IMR-90 (cell line): ENCODE results near the gene TTC7B. TPM values are rescaled to one million over a fixed set of nuclear protein-coding genes. Genes with fewer than 3 reads are reported as not detected.

Source experiments
- ATAC-seq: fragments of 200-7000 bp; cut with Tn5 transposase; 2 replicates; pipeline ENCODE4 v1.9.1; 2020; ENCODE audit warnings: low read depth, mild to moderate bottlenecking, moderate library complexity
- BruUV-seq: library from RNA; stranded (reverse); fragments of 400-500 nt; replicated peaks from 2 replicates; lab custom pipeline; 2021; lab: Mats Ljungman, UMichigan
- CTCF ChIA-PET: fragments of 300-600 bp; formaldehyde crosslinking; extraction: SDS; loops from one replicate; lab custom pipeline; 2021; ENCODE audit warnings: antibody characterized with exemption; lab: Yijun Ruan, JAX
- POLR2A ChIA-PET: fragments of 300-600 bp; sonication (Branson Sonifier 250); formaldehyde crosslinking; loops from one replicate; lab custom pipeline; 2022; ENCODE audit warnings: antibody characterized with exemption; ENCODE audit not compliant: unreplicated experiment; lab: Charles Lee
- DNase-seq: peaks from one replicate; pipeline ENCODE4 v3.0.0; 2013
- H2AFZ ChIP-seq: replicated peaks from 2 replicates; pipeline ENCODE3; 2013; ENCODE audit warnings: low read length, mild to moderate bottlenecking; ENCODE audit not compliant: poor library complexity
- H2AK5ac ChIP-seq: 2 replicates; pipeline ENCODE4 v1.6.1; 2013; ENCODE audit warnings: low read depth, low read length, inconsistent platforms
- H2AK9ac ChIP-seq: replicated peaks from 2 replicates; pipeline ENCODE3; 2013; ENCODE audit warnings: mild to moderate bottlenecking, low read depth, low read length, moderate library complexity; ENCODE audit not compliant: poor library complexity
- H2BK120ac ChIP-seq: 2 replicates; pipeline ENCODE4 v1.6.1; 2013; ENCODE audit warnings: low read depth, low read length, inconsistent platforms
- H2BK15ac ChIP-seq: 3 replicates; pipeline ENCODE4 v1.6.1; 2013; ENCODE audit warnings: low read depth, low read length, inconsistent platforms
- H2BK20ac ChIP-seq: 2 replicates; pipeline ENCODE4 v1.6.1; 2013; ENCODE audit warnings: low read depth, mild to moderate bottlenecking, inconsistent platforms, low read length, moderate library complexity
- H2BK5ac ChIP-seq: 2 replicates; pipeline ENCODE4 v1.6.1; 2013; ENCODE audit warnings: mild to moderate bottlenecking, low read depth, low read length, inconsistent platforms; ENCODE audit not compliant: poor library complexity, severe bottlenecking
- H3K14ac ChIP-seq: replicated peaks from 2 replicates; pipeline ENCODE4 v1.6.1; 2013; ENCODE audit warnings: low read depth, low read length, inconsistent platforms
- H3K18ac ChIP-seq: 2 replicates; pipeline ENCODE4 v1.6.1; 2013; ENCODE audit warnings: low read depth, low read length, control low read depth
- H3K23ac ChIP-seq: 2 replicates; pipeline ENCODE4 v1.6.1; 2013; ENCODE audit warnings: low read depth, low read length, inconsistent platforms
- H3K27ac ChIP-seq: 2 replicates; pipeline ENCODE4 v1.5.1; 2013; ENCODE audit warnings: mild to moderate bottlenecking, control low read depth, low read length; ENCODE audit not compliant: insufficient read depth
- H3K27me3 ChIP-seq: 2 replicates; pipeline ENCODE4 v1.6.1; 2013; ENCODE audit warnings: low read length; ENCODE audit not compliant: control insufficient read depth, insufficient read depth
- H3K36me3 ChIP-seq: 2 replicates; pipeline ENCODE4 v1.6.1; 2013; ENCODE audit warnings: low read length, mixed read lengths; ENCODE audit not compliant: control insufficient read depth, insufficient read depth
- H3K4ac ChIP-seq: 2 replicates; pipeline ENCODE4 v1.6.1; 2013; ENCODE audit warnings: low read depth, low read length, inconsistent platforms
- H3K4me1 ChIP-seq: 2 replicates; pipeline ENCODE4 v1.6.1; 2013; ENCODE audit warnings: low read length, mixed read lengths; ENCODE audit not compliant: control insufficient read depth, insufficient read depth
- H3K4me2 ChIP-seq: 2 replicates; pipeline ENCODE4 v1.6.1; 2013; ENCODE audit warnings: low read depth, mild to moderate bottlenecking, control low read depth, low read length, moderate library complexity
- H3K4me3 ChIP-seq: 2 replicates; pipeline ENCODE4 v1.5.1; 2013; ENCODE audit warnings: low read depth, mild to moderate bottlenecking, control low read depth, low read length, moderate library complexity; ENCODE audit not compliant: insufficient read depth
- H3K56ac ChIP-seq: 2 replicates; pipeline ENCODE4 v1.6.1; 2013; ENCODE audit warnings: low read length, inconsistent platforms; ENCODE audit not compliant: insufficient read depth; ENCODE audit errors: extremely low read depth
- H3K79me1 ChIP-seq, 2 experiments: 2 replicates each; pipeline ENCODE4 v1.6.1; 2013; ENCODE audit warnings: low read length in 2 of 2, inconsistent platforms in 1 of 2, low read depth in 1 of 2
- H3K9ac ChIP-seq: 2 replicates; pipeline ENCODE4 v1.6.1; 2013; ENCODE audit warnings: low read depth, low read length, control low read depth
- H3K9me1 ChIP-seq: 2 replicates; pipeline ENCODE4 v1.6.1; 2013; ENCODE audit warnings: low read length, inconsistent platforms; ENCODE audit not compliant: insufficient read depth
- H3K9me3 ChIP-seq: 2 replicates; pipeline ENCODE4 v1.6.1; 2013; ENCODE audit warnings: low read length; ENCODE audit not compliant: control insufficient read depth, insufficient read depth
- H4K20me1 ChIP-seq: 2 replicates; pipeline ENCODE4 v1.6.1; 2013; ENCODE audit warnings: low read length, inconsistent platforms; ENCODE audit not compliant: insufficient read depth
- H4K5ac ChIP-seq: 2 replicates; pipeline ENCODE4 v1.6.1; 2013; ENCODE audit warnings: mild to moderate bottlenecking, low read depth, low read length, control low read depth
- H4K8ac ChIP-seq, 2 experiments: 2 replicates each; pipeline ENCODE4 v1.6.1; 2013; ENCODE audit warnings: low read depth in 2 of 2, low read length in 2 of 2, control low read depth in 1 of 2, inconsistent platforms in 1 of 2
- H4K91ac ChIP-seq: 2 replicates; pipeline ENCODE4 v1.6.1; 2013; ENCODE audit warnings: low read depth, low read length, inconsistent platforms; ENCODE audit not compliant: insufficient read depth
- BHLHE40 ChIP-seq: fragments of 150-350 bp; IDR thresholded peaks from 2 replicates; pipeline ENCODE4 v1.6.1; 2016; ENCODE audit warnings: mild to moderate bottlenecking, low read depth, low read length
- CEBPB ChIP-seq: IDR thresholded peaks from 2 replicates; pipeline ENCODE4 v1.6.1; 2012; ENCODE audit warnings: low read depth, low read length, improper control_type of control experiment
- CTCF ChIP-seq: conservative IDR thresholded peaks from 2 replicates; pipeline ENCODE4 v1.5.1; 2012; ENCODE audit warnings: mild to moderate bottlenecking, low read depth, low read length, improper control_type of control experiment
- MXI1 ChIP-seq: IDR thresholded peaks from 2 replicates; pipeline ENCODE4 v1.6.1; 2012; ENCODE audit warnings: low read depth, mild to moderate bottlenecking, low read length, moderate library complexity, borderline replicate concordance
- RAD21 ChIP-seq: IDR thresholded peaks from 2 replicates; pipeline ENCODE4 v1.6.1; 2012; ENCODE audit warnings: low read length, improper control_type of control experiment
- RCOR1 ChIP-seq: IDR thresholded peaks from 2 replicates; pipeline ENCODE4 v1.6.1; 2012; ENCODE audit warnings: mild to moderate bottlenecking, low read length, improper control_type of control experiment; ENCODE audit not compliant: insufficient replicate concordance
- RFX5 ChIP-seq: IDR thresholded peaks from 2 replicates; pipeline ENCODE4 v1.8.0; 2012; ENCODE audit warnings: low read depth, mild to moderate bottlenecking, low read length, moderate library complexity
- USF2 ChIP-seq: fragments of 150-350 bp; IDR thresholded peaks from 2 replicates; pipeline ENCODE4 v1.6.1; 2017; ENCODE audit warnings: mild to moderate bottlenecking, antibody characterized with exemption, low read length, low read depth
- WGBS, 2 experiments: methylation state at CpG; one replicate each; pipeline versions ENCODE4 v1.1.5 to v1.1.7; 2013; ENCODE audit warnings: missing lambda C conversion rate in 2 of 2; ENCODE audit not compliant: insufficient read length in 1 of 2; ENCODE audit errors: extremely low coverage in 2 of 2; 5-methylcytosine and 5-hydroxymethylcytosine counted together
- dilution Hi-C: fragments of 300-500 bp; cut with HindIII; formaldehyde crosslinking; loops from one replicate; pipeline ENCODE4 v1.14.3; 2018; ENCODE audit warnings: low sequenced_read_pairs; ENCODE audit not compliant: unreplicated experiment
- in situ Hi-C: fragments of 300-500 bp; cut with MboI; formaldehyde crosslinking; loops from 3 replicates; pipeline ENCODE4 v1.14.3; 2019; ENCODE audit warnings: low sequenced_read_pairs, inconsistent platforms, mixed read lengths
- intact Hi-C: fragments of 100-400 bp; cut with micrococcal nuclease; formaldehyde crosslinking; loops from 2 replicates; pipeline ENCODE4 v1.10.0; 2022
- polyA plus RNA-seq, 3 experiments: library from polyadenylated mRNA; depleted of rRNA; stranded (reverse); fragments of >200 nt; gene quantifications; 2 replicates each; pipeline ENCODE4 v1.2.3, GENCODE V29; 2012; ENCODE audit warnings: low replicate concordance in 1 of 3
- total RNA-seq: library from RNA; depleted of rRNA; stranded (reverse); fragments of >200 nt; gene quantifications from 2 replicates; pipeline ENCODE4 v1.2.3, GENCODE V29; 2012
- TF ChIP-seq, protein P1 (sequence below): fragments of 150-350 bp; IDR thresholded peaks from 2 replicates; pipeline ENCODE4 v1.6.1; 2016; ENCODE audit warnings: low read depth, mild to moderate bottlenecking, low read length, moderate library complexity, borderline replicate concordance

Gene TTC7B
- total and polyA plus RNA-seq, 2 of the 4 experiments (the other 2 are of a cell fraction): 18.1 to 35.3 TPM

GRCh38 chr14:90531497-90531896, 284.7 kb downstream of the TTC7B start:
- H3K9me3 ChIP-seq: no peaks in the 10 kb centered on the region
- H3K9ac ChIP-seq: no peak overlapping the region
- no peaks in the 10 kb centered on the region for H4K20me1 ChIP-seq
- intact Hi-C loops (no loop called here), dilution Hi-C loops (no loop called here), in situ Hi-C loops (no loop called here)
- H2BK20ac ChIP-seq: no peak overlapping the region
- peaks cover 6% of the 10 kb centered on the region for H3K4me1 ChIP-seq
- no peak overlapping the region for H3K14ac ChIP-seq
- no TSS peak for BruUV-seq
- DNase-seq: no peak
- no peak overlapping the region for H2BK15ac ChIP-seq
- no peak overlapping the region for H3K23ac ChIP-seq
- no peak overlapping the region for H2AK5ac ChIP-seq
- H3K56ac ChIP-seq: no peak overlapping the region
- ChIA-PET CTCF (no interaction called here), POLR2A (no interaction called here)
- no peak overlapping the region for H2BK5ac ChIP-seq
- no peak overlapping the region for H3K4ac ChIP-seq
- H4K91ac ChIP-seq: no peak overlapping the region
- H4K8ac ChIP-seq: no peak overlapping the region
- H3K27ac ChIP-seq: no peak overlapping the region
- 93% methylated on average over 3 of the region's 6 CpGs; no CpG with 5 or more reads in 1 of the 2 experiments for WGBS, 2 experiments
- no peak for TF ChIP-seq CEBPB
- TF ChIP-seq BHLHE40: no peak
- no peak for TF ChIP-seq RFX5
- no peak for TF ChIP-seq MXI1
- TF ChIP-seq, protein P1, sequence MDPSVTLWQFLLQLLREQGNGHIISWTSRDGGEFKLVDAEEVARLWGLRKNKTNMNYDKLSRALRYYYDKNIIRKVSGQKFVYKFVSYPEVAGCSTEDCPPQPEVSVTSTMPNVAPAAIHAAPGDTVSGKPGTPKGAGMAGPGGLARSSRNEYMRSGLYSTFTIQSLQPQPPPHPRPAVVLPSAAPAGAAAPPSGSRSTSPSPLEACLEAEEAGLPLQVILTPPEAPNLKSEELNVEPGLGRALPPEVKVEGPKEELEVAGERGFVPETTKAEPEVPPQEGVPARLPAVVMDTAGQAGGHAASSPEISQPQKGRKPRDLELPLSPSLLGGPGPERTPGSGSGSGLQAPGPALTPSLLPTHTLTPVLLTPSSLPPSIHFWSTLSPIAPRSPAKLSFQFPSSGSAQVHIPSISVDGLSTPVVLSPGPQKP: no peak
- TF ChIP-seq CTCF: no peak
- TF ChIP-seq USF2: no peak
- no peak for TF ChIP-seq RAD21
- TF ChIP-seq RCOR1: no peak
- no peak overlapping the region for H2AFZ ChIP-seq
- no peak overlapping the region for H4K5ac ChIP-seq
- H3K18ac ChIP-seq: no peak overlapping the region
- H3K27me3 ChIP-seq: no peaks in the 10 kb centered on the region
- no peak overlapping the region for H2BK120ac ChIP-seq
- no peaks in the 10 kb centered on the region for H3K79me1 ChIP-seq
- H3K4me2 ChIP-seq: no peak overlapping the region
- H3K4me3 ChIP-seq: no peak overlapping the region
- no peak overlapping the region for H2AK9ac ChIP-seq
- no peaks in the 10 kb centered on the region; the same call in 1 of the 2 replicates for H3K9me1 ChIP-seq
- H3K36me3 ChIP-seq: no peaks in the 10 kb centered on the region
- no peak for ATAC-seq
